Retinal pigment epithelial cell (primary cell): Measurements from ENCODE around the gene C1QTNF9B.

Experiments used
- DNase-seq: peaks from one replicate; pipeline ENCODE4 v3.0.0-alpha.2; 2010; ENCODE audit warnings: low read depth
- H3K4me3 ChIP-seq: 2 replicates; pipeline ENCODE4 v1.5.1; 2011; ENCODE audit warnings: mild to moderate bottlenecking, low read length, control low read depth, moderate library complexity
- TF ChIP-seq, protein P1 (sequence below): conservative IDR thresholded peaks from 2 replicates; pipeline ENCODE4 v1.5.1; 2011; ENCODE audit warnings: low read depth, low read length, control low read depth, inconsistent platforms

The C1QTNF9B gene

DNA sequence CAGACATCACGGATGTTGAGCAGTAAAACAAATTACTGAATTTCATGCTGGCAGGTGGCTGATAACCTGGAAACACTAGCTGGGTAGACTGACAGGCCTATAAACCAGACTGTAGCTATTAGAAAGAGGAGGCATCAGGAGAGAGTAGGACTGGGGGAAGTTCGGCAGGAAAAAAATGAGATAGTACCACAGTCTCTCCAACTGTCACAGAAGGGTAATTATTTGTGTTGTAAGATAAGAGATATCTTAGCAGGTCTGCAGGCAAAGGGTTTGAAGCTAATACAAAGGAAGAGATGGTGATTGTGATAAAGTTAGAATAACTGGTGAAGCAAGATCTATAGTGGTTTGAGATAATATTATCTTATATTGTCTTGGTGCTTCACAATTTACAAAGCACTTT lies 49.8 kb downstream of the C1QTNF9B start:
- TF ChIP-seq, protein P1, sequence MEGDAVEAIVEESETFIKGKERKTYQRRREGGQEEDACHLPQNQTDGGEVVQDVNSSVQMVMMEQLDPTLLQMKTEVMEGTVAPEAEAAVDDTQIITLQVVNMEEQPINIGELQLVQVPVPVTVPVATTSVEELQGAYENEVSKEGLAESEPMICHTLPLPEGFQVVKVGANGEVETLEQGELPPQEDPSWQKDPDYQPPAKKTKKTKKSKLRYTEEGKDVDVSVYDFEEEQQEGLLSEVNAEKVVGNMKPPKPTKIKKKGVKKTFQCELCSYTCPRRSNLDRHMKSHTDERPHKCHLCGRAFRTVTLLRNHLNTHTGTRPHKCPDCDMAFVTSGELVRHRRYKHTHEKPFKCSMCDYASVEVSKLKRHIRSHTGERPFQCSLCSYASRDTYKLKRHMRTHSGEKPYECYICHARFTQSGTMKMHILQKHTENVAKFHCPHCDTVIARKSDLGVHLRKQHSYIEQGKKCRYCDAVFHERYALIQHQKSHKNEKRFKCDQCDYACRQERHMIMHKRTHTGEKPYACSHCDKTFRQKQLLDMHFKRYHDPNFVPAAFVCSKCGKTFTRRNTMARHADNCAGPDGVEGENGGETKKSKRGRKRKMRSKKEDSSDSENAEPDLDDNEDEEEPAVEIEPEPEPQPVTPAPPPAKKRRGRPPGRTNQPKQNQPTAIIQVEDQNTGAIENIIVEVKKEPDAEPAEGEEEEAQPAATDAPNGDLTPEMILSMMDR, result no peak
- DNase-seq, result no peak
- H3K4me3 ChIP-seq, result no peak overlapping the region

GRCh38 chr13:23845105-23845725 lies 52.1 kb downstream of the C1QTNF9B start:
- no peak overlapping the region for H3K4me3 ChIP-seq
- TF ChIP-seq, protein P1, result no peak
- DNase-seq, result no peak

DNA sequence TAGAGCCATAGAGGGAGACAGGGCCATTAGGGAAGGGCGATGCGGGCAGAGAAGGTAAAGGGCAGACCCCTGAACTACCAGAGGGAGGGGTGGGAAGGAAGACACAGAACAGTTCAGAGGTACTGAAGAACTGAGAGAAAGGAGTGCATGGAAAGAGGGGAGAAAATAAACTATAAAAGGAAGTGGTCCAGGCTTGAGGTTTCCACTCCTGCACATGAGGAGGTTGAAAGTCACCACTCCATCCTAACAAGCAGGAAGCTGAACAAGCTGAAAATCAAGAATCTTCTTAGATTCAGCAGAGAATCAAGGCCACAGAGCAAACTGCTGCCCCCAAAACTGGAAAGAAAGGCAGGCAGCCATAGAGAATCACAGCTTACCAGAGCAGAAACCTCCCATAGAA lies 53.2 kb downstream of the C1QTNF9B start:
- no peak for DNase-seq
- TF ChIP-seq, protein P1, result no peak
- no peak overlapping the region for H3K4me3 ChIP-seq

GRCh38 chr13:23843436-23843835 lies 53.9 kb downstream of the C1QTNF9B start:
- H3K4me3 ChIP-seq, result no peak overlapping the region
- TF ChIP-seq, protein P1, result no peak
- DNase-seq, result no peak

GRCh38 chr13:23842406-23842805 lies 54.9 kb downstream of the C1QTNF9B start:
- no peak for DNase-seq
- H3K4me3 ChIP-seq, result no peak overlapping the region
- TF ChIP-seq, protein P1, result no peak
